ENCODE results near the gene CLASP1.
"Not testable (repeated sequence)": the region's sequence is repeated elsewhere in the genome, so short reads cannot be mapped to it uniquely, and the experiment has no call there.

CLASP1 gene

GRCh38 chr2:121649149-121649595 is at the start of gene CLASP1:
Gene CLASP1 (minus strand): TSS chr2:121649462. CDS start chr2:121605895, 43,567 bp downstream.
- peak; percentile 49 to 72 for DNase-seq

- no peak for DNase-seq
Observed at GRCh38 chr2:121698318-121698930, 49.2 kb upstream of the CLASP1 start.

- DNase-seq: no peak
Observed at GRCh38 chr2:121697108-121697631, 47.9 kb upstream of the CLASP1 start.

- no peak for DNase-seq
Observed at GRCh38 chr2:121696410-121696930, 47.2 kb upstream of the CLASP1 start.

GRCh38 chr2:121695171-121695451 is 45.8 kb upstream of the CLASP1 start:
- no peak for DNase-seq

- DNase-seq: no peak
Observed at GRCh38 chr2:121694398-121695170, 45.3 kb upstream of the CLASP1 start.

- not testable (repeated sequence) for DNase-seq
Observed at GRCh38 chr2:121690572-121690971, 41.3 kb upstream of the CLASP1 start.

GRCh38 chr2:121690095-121690494 is 40.8 kb upstream of the CLASP1 start:
- DNase-seq: no peak

- peak in 1 of 2 experiments; percentile 51 for DNase-seq
Observed at GRCh38 chr2:121689356-121689755, 40.1 kb upstream of the CLASP1 start.

- DNase-seq: no peak
Observed at GRCh38 chr2:121688820-121689219, 39.6 kb upstream of the CLASP1 start.

- DNase-seq: no peak
Observed at GRCh38 chr2:121686902-121687301, 37.6 kb upstream of the CLASP1 start.

- DNase-seq: no peak
Observed at GRCh38 chr2:121686218-121686617, 37.0 kb upstream of the CLASP1 start.

GRCh38 chr2:121682396-121683298 is 33.4 kb upstream of the CLASP1 start:
- no peak for DNase-seq

- DNase-seq: no peak
Observed at GRCh38 chr2:121677855-121678254, 28.6 kb upstream of the CLASP1 start.

GRCh38 chr2:121671621-121672020 is 22.4 kb upstream of the CLASP1 start:
- not testable (repeated sequence) for DNase-seq

- DNase-seq: no peak
Observed at GRCh38 chr2:121670181-121670580, 20.9 kb upstream of the CLASP1 start.

GRCh38 chr2:121667618-121668017 is 18.4 kb upstream of the CLASP1 start:
- no peak for DNase-seq

- DNase-seq: no peak
Observed at GRCh38 chr2:121666042-121666441, 16.8 kb upstream of the CLASP1 start.

- no peak for DNase-seq
Observed at GRCh38 chr2:121665504-121665903, 16.2 kb upstream of the CLASP1 start.

GRCh38 chr2:121664713-121665112 is 15.5 kb upstream of the CLASP1 start:
- DNase-seq: no peak

GRCh38 chr2:121664086-121664485 is 14.8 kb upstream of the CLASP1 start:
- DNase-seq: no peak

GRCh38 chr2:121663434-121663833 is 14.2 kb upstream of the CLASP1 start:
- DNase-seq: no peak

- DNase-seq: no peak
Observed at GRCh38 chr2:121662656-121663055, 13.4 kb upstream of the CLASP1 start.
